CD4-positive, alpha-beta memory T cell (primary cell): ENCODE results near the gene DES. TPM values are rescaled to one million over a fixed set of nuclear protein-coding genes. Genes with fewer than 3 reads are reported as not detected.

ENCODE experiments used
- CTCF ChIA-PET: fragments of 350-600 bp; sonication (Branson Sonifier 250); formaldehyde crosslinking; loops from one replicate; lab custom pipeline; 2021; ENCODE audit warnings: inconsistent platforms; ENCODE audit not compliant: partially characterized antibody; lab: Charles Lee
- POLR2A ChIA-PET: fragments of 350-600 bp; sonication (Branson Sonifier 250); formaldehyde crosslinking; loops from one replicate; lab custom pipeline; 2021; ENCODE audit not compliant: partially characterized antibody; lab: Charles Lee
- DNase-seq, 5 donors: peaks; one replicate each; pipeline versions ENCODE4 v3.0.0 to v3.0.0-alpha.2; 2020 to 2022; ENCODE audit warnings: mixed read lengths in 1 of 5
- H3K27ac ChIP-seq: one replicate; pipeline ENCODE4 v1.7.0; 2013; ENCODE audit warnings: low read depth, low read length
- H3K27me3 ChIP-seq: 2 replicates; pipeline ENCODE4 v1.7.0; 2013; ENCODE audit warnings: mild to moderate bottlenecking, low read length, moderate library complexity; ENCODE audit not compliant: insufficient read depth
- H3K36me3 ChIP-seq: 2 replicates; pipeline ENCODE4 v1.7.0; 2013; ENCODE audit warnings: mild to moderate bottlenecking, low read length, moderate library complexity; ENCODE audit not compliant: insufficient read depth
- H3K4me1 ChIP-seq: 2 replicates; pipeline ENCODE4 v1.7.0; 2013; ENCODE audit warnings: mild to moderate bottlenecking, low read length, moderate library complexity; ENCODE audit not compliant: insufficient read depth
- H3K4me3 ChIP-seq, 2 donors: one replicate each; pipeline ENCODE4 v1.7.0; 2013; ENCODE audit warnings: low read length in 2 of 2, mild to moderate bottlenecking in 1 of 2
- H3K9me3 ChIP-seq, 2 donors: one replicate each; pipeline ENCODE4 v1.7.0; 2013; ENCODE audit warnings: low read length in 2 of 2, control low read depth in 1 of 2; ENCODE audit not compliant: control insufficient read depth in 1 of 2
- H3K27ac Mint-ChIP-seq, 7 donors: one replicate each; pipeline ENCODE4 v1.8.0; 2020 to 2021; ENCODE audit warnings: mixed read lengths in 7 of 7, mild to moderate bottlenecking in 6 of 7, inconsistent platforms in 3 of 7, moderate library complexity in 3 of 7
- H3K27me3 Mint-ChIP-seq, 2 donors: one replicate each; pipeline ENCODE4 v1.8.0; 2020 to 2021; ENCODE audit warnings: mixed read lengths in 2 of 2
- H3K36me3 Mint-ChIP-seq, 2 donors: one replicate each; pipeline ENCODE4 v1.8.0; 2020 to 2021; ENCODE audit warnings: mixed read lengths in 2 of 2, inconsistent platforms in 1 of 2, mild to moderate bottlenecking in 1 of 2
- H3K4me1 Mint-ChIP-seq, 4 donors: one replicate each; pipeline ENCODE4 v1.8.0; 2020 to 2021; ENCODE audit warnings: mixed read lengths in 4 of 4, mild to moderate bottlenecking in 1 of 4
- H3K4me3 Mint-ChIP-seq, 8 donors: one replicate each; pipeline ENCODE4 v1.8.0; 2020 to 2021; ENCODE audit warnings: mixed read lengths in 8 of 8, mild to moderate bottlenecking in 7 of 8, moderate library complexity in 6 of 8, inconsistent platforms in 3 of 8
- H3K9me3 Mint-ChIP-seq, 8 donors: one replicate each; pipeline ENCODE4 v1.8.0; 2020 to 2021; ENCODE audit warnings: mixed read lengths in 8 of 8, mild to moderate bottlenecking in 5 of 8, inconsistent platforms in 3 of 8, moderate library complexity in 1 of 8
- intact Hi-C: fragments of 100-400 bp; cut with micrococcal nuclease; formaldehyde crosslinking; loops from one replicate; pipeline ENCODE4 v1.15.1; 2023
- polyA plus RNA-seq, 2 donors: library from polyadenylated mRNA; unstranded; fragments of 300-500 nt; fragmentation: Illumina TruSeq; gene quantifications; one replicate each; pipeline ENCODE4 v1.2.3, GENCODE V29; 2021
- total RNA-seq, 2 experiments: library from RNA; stranded (reverse); gene quantifications; one replicate each; pipeline ENCODE4 v1.2.3, GENCODE V29; 2021

Gene DES
- total and polyA plus RNA-seq, 4 experiments from 2014 or later: not detected

DNA sequence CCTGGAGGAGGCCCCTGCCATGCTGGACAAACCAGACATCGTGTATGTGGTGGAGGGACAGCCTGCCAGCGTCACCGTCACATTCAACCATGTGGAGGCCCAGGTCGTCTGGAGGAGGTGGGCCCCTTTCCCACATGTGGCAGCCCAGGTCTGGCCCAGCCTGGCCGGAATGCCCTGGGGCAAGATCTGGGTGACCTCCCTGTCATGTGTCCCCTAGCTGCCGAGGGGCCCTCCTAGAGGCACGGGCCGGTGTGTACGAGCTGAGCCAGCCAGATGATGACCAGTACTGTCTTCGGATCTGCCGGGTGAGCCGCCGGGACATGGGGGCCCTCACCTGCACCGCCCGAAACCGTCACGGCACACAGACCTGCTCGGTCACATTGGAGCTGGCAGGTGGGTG is 55.3 kb downstream of the DES start:
- no peaks in the 10 kb centered on the region for H3K27me3 ChIP-seq
- H3K4me1 Mint-ChIP-seq: peaks cover 0 to 6% (median 5%) of the 10 kb centered on the region in 4 donors
- H3K27me3 Mint-ChIP-seq: peaks cover 0 to 12% of the 10 kb centered on the region in 2 donors
- H3K4me3 Mint-ChIP-seq: no peak overlapping the region
- no peaks in the 10 kb centered on the region for H3K36me3 ChIP-seq
- H3K9me3 ChIP-seq: no peaks in the 10 kb centered on the region
- peaks cover 0 to 2% (median 0%) of the 10 kb centered on the region in 8 donors for H3K9me3 Mint-ChIP-seq
- H3K4me3 ChIP-seq: no peak overlapping the region
- H3K4me1 ChIP-seq: no peaks in the 10 kb centered on the region
- peak in 1 of 5 donors; percentile 19 for DNase-seq
- ChIA-PET POLR2A (no interaction called here), CTCF (interaction anchor here (1.2 to 10.5 kb wide), 3 partner anchors 22 to 56 kb away, joined by 3 to 57 read pairs (median 4); a partner anchor contains a TSS)
- H3K36me3 Mint-ChIP-seq: no peaks in the 10 kb centered on the region
- H3K27ac ChIP-seq: no peak overlapping the region
- H3K27ac Mint-ChIP-seq: no peak overlapping the region
- intact Hi-C loops: no loop called here

DNA sequence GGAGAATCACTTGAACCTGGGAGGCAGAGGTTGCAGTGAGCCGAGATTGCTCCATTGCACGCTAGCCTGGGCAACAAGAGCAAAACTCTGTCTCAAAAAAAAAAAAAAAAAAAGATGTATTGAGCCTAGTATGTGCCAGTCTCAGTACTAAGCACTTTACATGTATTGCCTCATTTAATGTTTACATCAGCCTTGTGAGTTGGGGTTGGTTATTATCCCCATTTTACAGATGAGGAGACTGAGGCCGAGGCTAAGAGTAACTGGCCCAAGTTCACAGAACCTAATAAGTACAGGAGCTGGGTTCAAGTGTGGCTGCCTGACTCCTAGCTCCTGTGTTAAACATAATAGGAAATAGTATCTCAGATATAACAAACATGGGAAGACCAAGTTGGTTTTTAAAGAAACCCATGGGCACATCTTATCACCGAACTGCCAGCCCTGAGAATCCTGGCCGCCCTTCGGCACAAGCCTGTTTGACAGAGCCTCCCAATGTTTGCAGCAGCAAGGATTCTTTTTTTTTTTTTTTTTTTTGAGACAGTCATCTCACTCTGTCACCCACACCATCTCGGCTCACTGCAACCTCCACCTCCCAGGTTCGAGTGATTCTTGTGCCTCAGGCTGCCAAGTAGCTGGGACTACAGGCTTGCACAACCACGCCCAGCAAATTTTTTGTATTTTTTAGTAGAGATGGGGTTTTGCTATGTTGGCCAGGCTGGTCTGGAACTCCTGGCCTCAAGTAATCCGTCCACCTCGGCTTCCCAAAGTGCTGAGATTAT is 56.3 kb downstream of the DES start:
- no peaks in the 10 kb centered on the region for H3K36me3 ChIP-seq
- no peak overlapping the region for H3K27ac ChIP-seq
- H3K9me3 ChIP-seq: no peaks in the 10 kb centered on the region
- no peak overlapping the region for H3K4me3 Mint-ChIP-seq
- H3K9me3 Mint-ChIP-seq: peaks cover 0 to 2% (median 0%) of the 10 kb centered on the region in 8 donors
- POLR2A ChIA-PET: no interaction called here
- intact Hi-C loops: no loop called here
- H3K27ac Mint-ChIP-seq: no peak overlapping the region
- peaks cover 0 to 6% (median 5%) of the 10 kb centered on the region in 4 donors for H3K4me1 Mint-ChIP-seq
- no peaks in the 10 kb centered on the region for H3K27me3 ChIP-seq
- CTCF ChIA-PET: interaction anchor here (0.7 to 10.5 kb wide), 5 partner anchors 21 to 130 kb away, joined by 3 to 57 read pairs (median 3); partner anchors contain the start of gene GMPPA
- no peak overlapping the region for H3K4me3 ChIP-seq
- DNase-seq: peak in 1 of 5 donors; percentile 4
- no peaks in the 10 kb centered on the region for H3K4me1 ChIP-seq
- no peaks in the 10 kb centered on the region for H3K36me3 Mint-ChIP-seq
- H3K27me3 Mint-ChIP-seq: peaks cover 0 to 12% of the 10 kb centered on the region in 2 donors

DNA sequence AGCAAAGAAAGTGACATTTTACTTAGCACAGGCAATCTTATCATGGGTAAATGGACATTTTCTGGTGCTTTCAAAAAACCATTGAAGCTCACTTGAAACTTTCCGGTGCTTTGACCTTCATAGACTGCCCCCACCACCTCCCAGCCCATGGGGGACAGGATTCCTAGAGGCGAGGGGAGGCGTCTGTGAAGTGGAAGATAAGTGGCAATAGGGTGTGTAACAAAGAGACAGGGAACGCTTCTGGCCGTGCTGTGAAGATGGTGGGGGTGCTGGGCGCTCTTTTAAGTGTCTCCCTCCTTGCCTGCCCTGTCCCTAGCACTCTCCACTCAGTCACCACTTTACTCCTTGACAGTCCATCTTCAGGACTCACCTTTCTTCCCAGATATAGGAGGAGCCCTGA is 57.1 kb downstream of the DES start:
- no peaks in the 10 kb centered on the region for H3K27me3 ChIP-seq
- H3K9me3 Mint-ChIP-seq: peaks cover 0 to 2% (median 0%) of the 10 kb centered on the region in 8 donors
- peak in 1 of 5 donors; percentile 19 for DNase-seq
- no peaks in the 10 kb centered on the region for H3K9me3 ChIP-seq
- ChIA-PET POLR2A (no interaction called here), CTCF (interaction anchor here (0.7 to 10.5 kb wide), 3 partner anchors 24 to 54 kb away, joined by 3 to 57 read pairs (median 3); partner anchors contain the start of gene GMPPA)
- H3K27me3 Mint-ChIP-seq: peaks cover 0 to 12% of the 10 kb centered on the region in 2 donors
- no peak overlapping the region for H3K27ac Mint-ChIP-seq
- H3K36me3 Mint-ChIP-seq: no peaks in the 10 kb centered on the region
- no peaks in the 10 kb centered on the region for H3K36me3 ChIP-seq
- H3K4me1 Mint-ChIP-seq: peaks cover 0 to 6% (median 5%) of the 10 kb centered on the region in 4 donors
- H3K4me3 Mint-ChIP-seq: no peak overlapping the region
- H3K27ac ChIP-seq: no peak overlapping the region
- H3K4me3 ChIP-seq: no peak overlapping the region
- H3K4me1 ChIP-seq: no peaks in the 10 kb centered on the region
- intact Hi-C loops: no loop called here

DNA sequence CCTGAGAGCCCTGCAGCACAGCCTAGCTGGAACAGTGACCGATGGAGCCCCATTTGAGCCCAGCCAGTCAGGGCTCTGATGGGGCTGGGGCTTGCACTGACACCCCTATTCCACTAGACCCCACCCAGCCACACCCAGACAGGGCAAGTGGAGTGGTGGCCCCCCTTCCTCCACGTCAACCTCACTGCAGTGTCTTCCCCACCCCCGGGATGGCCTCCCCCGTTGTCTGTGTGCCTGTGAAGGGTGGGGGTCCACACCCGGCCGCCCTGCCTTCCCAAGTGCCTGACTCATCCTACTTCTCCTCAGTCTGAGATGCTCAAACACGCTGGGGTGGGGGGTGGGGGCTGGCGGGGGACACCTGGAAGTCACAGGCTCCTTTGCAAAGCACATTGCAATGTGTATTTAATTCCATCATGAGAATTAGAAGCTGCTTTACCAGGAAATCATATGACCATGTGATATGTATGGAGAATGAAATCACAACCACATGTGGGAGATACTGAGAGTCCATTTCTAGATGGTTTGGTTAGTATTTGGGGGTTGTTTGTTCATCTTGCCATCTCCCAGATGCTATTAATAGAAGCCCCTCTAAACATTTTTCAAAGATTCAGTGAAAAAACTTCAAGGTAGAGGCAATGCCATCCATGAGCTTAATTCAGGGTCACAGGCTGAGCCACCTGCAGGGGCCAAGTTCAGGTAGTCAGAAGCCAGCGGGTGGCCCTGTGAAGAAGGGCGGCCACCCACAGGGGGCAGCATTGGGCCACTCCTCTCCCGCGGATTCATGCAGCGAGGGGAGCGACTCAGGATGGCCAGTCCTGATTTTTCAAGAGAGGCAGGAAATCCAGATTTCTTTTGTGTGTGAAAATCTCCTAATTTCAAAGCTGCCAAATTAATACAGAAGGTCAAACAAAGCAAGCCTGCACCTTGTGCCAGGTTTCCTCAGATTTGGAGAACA is 57.8 kb downstream of the DES start:
- Mint-ChIP-seq H3K9me3 (peaks cover 0 to 2% (median 0%) of the 10 kb centered on the region in 8 donors), H3K27ac (no peak overlapping the region), H3K4me1 (peaks cover 0 to 6% (median 5%) of the 10 kb centered on the region in 4 donors), H3K36me3 (no peaks in the 10 kb centered on the region), H3K4me3 (no peak overlapping the region), H3K27me3 (peaks cover 0 to 14% of the 10 kb centered on the region in 2 donors)
- no peaks in the 10 kb centered on the region for H3K9me3 ChIP-seq
- no peak overlapping the region for H3K4me3 ChIP-seq
- H3K27me3 ChIP-seq: no peaks in the 10 kb centered on the region
- ChIA-PET POLR2A (no interaction called here), CTCF (interaction anchor here (0.6 to 10.5 kb wide), 9 partner anchors 20 to 169 kb away, joined by 3 to 57 read pairs (median 3); a partner anchor contains a TSS)
- intact Hi-C loops: loop anchor here (1.0 kb wide), 1 partner anchor 54 kb away; no protein-coding TSS in a partner anchor
- H3K36me3 ChIP-seq: no peaks in the 10 kb centered on the region
- peak in 4 of 5 donors; percentile 35 to 46 (median 40) for DNase-seq
- no peak overlapping the region for H3K27ac ChIP-seq
- H3K4me1 ChIP-seq: no peaks in the 10 kb centered on the region

Other genes with a start within 250 kb of the DES start
- 10 to 100 TPM; 11.8 to 12.1 TPM for gene SLC23A3, start 248.3 kb upstream of the DES start, total RNA-seq
- gene SLC23A3, start 248.3 kb upstream of the DES start, polyA plus RNA-seq: not detected
- 10 to 100 TPM; 79.3 to 83.3 TPM for gene CNPPD1, start 241.5 kb upstream of the DES start, total RNA-seq
- gene CNPPD1, start 241.5 kb upstream of the DES start, polyA plus RNA-seq: 10 to 100 TPM; 76.5 to 82.2 TPM
- gene RETREG2, start 240.1 kb upstream of the DES start, total RNA-seq: 100 to 1,000 TPM; 123 to 128 TPM
- gene RETREG2, start 240.1 kb upstream of the DES start, polyA plus RNA-seq: 10 to 100 TPM; 76.5 to 82.2 TPM
- 10 to 100 TPM; 73.3 to 79.8 TPM for gene ZFAND2B, start 211.6 kb upstream of the DES start, total RNA-seq
- 10 to 100 TPM; 76.3 to 81.5 TPM for gene ZFAND2B, start 211.6 kb upstream of the DES start, polyA plus RNA-seq
- 10 to 100 TPM; 10.7 to 11.1 TPM for gene ABCB6, start 199.4 kb upstream of the DES start, total RNA-seq
- 1 to 10 TPM; 1.4 to 4.3 TPM for gene ABCB6, start 199.4 kb upstream of the DES start, polyA plus RNA-seq
- gene ATG9A, start 188.7 kb upstream of the DES start, total RNA-seq: 10 to 100 TPM; 48.7 to 53.0 TPM
- 10 to 100 TPM; 10.3 to 27.8 TPM for gene ATG9A, start 188.7 kb upstream of the DES start, polyA plus RNA-seq
- gene ANKZF1, start 188.6 kb upstream of the DES start, total RNA-seq: 100 to 1,000 TPM; 244 to 260 TPM
- gene ANKZF1, start 188.6 kb upstream of the DES start, polyA plus RNA-seq: 10 to 100 TPM; 22.1 to 49.5 TPM
- gene GLB1L, start 172.9 kb upstream of the DES start, total RNA-seq: 1 to 10 TPM; 1.5 to 2.5 TPM
- gene GLB1L, start 172.9 kb upstream of the DES start, polyA plus RNA-seq: under 1 TPM; 0.26 to 0.68 TPM
- gene STK16, start 172.9 kb upstream of the DES start, total RNA-seq: 10 to 100 TPM; 19.3 to 21.1 TPM
- 10 to 100 TPM; 15.3 to 15.4 TPM for gene STK16, start 172.9 kb upstream of the DES start, polyA plus RNA-seq
- gene TUBA4B, start 165.1 kb upstream of the DES start, total RNA-seq: not detected
- not detected for gene TUBA4B, start 165.1 kb upstream of the DES start, polyA plus RNA-seq
- 100 to 1,000 TPM; 242 to 259 TPM for gene TUBA4A, start 164.5 kb upstream of the DES start, total RNA-seq
- gene TUBA4A, start 164.5 kb upstream of the DES start, polyA plus RNA-seq: 100 to 1,000 TPM; 157 to 268 TPM
- 100 to 1,000 TPM; 110 to 117 TPM for gene DNAJB2, start 139.0 kb upstream of the DES start, total RNA-seq
- 1 to 10 TPM; 4.1 to 6.8 TPM for gene DNAJB2, start 139.0 kb upstream of the DES start, polyA plus RNA-seq
- not detected for gene PTPRN, start 109.0 kb upstream of the DES start, total RNA-seq
- under 1 TPM in 1 of 2 donors, not detected in 1; 0.31 TPM for gene PTPRN, start 109.0 kb upstream of the DES start, polyA plus RNA-seq
- gene RESP18, start 85.6 kb upstream of the DES start, total RNA-seq: not detected
- not detected for gene RESP18, start 85.6 kb upstream of the DES start, polyA plus RNA-seq
- 10 to 100 TPM; 70.4 to 75.9 TPM for gene DNPEP, start 30.5 kb upstream of the DES start, total RNA-seq
- 10 to 100 TPM; 57.8 to 73.3 TPM for gene DNPEP, start 30.5 kb upstream of the DES start, polyA plus RNA-seq
- 1 to 10 TPM; 8.8 to 9.0 TPM for gene SPEG, start 16.5 kb downstream of the DES start, total RNA-seq
- gene SPEG, start 16.5 kb downstream of the DES start, polyA plus RNA-seq: under 1 TPM; 0.15 to 0.20 TPM
- 10 to 100 TPM; 45.2 to 48.3 TPM for gene GMPPA, start 80.5 kb downstream of the DES start, total RNA-seq
- gene GMPPA, start 80.5 kb downstream of the DES start, polyA plus RNA-seq: 10 to 100 TPM; 30.4 to 31.0 TPM
- under 1 TPM; 0.09 to 0.22 TPM for gene ASIC4, start 96.1 kb downstream of the DES start, total RNA-seq
- gene ASIC4, start 96.1 kb downstream of the DES start, polyA plus RNA-seq: not detected
- gene CHPF, start 125.4 kb downstream of the DES start, total RNA-seq: 1 to 10 TPM; 7.7 to 8.5 TPM
- gene CHPF, start 125.4 kb downstream of the DES start, polyA plus RNA-seq: 1 to 10 TPM; 7.5 to 8.1 TPM
- under 1 TPM; 0.67 to 0.76 TPM for gene TMEM198, start 125.7 kb downstream of the DES start, total RNA-seq
- not detected for gene TMEM198, start 125.7 kb downstream of the DES start, polyA plus RNA-seq
- gene OBSL1, start 153.2 kb downstream of the DES start, total RNA-seq: under 1 TPM in 1 of 2 experiments, not detected in 1; 0.09 TPM
- not detected for gene OBSL1, start 153.2 kb downstream of the DES start, polyA plus RNA-seq
- gene INHA, start 153.9 kb downstream of the DES start, total RNA-seq: not detected
- gene INHA, start 153.9 kb downstream of the DES start, polyA plus RNA-seq: not detected
- gene STK11IP, start 179.5 kb downstream of the DES start, total RNA-seq: 10 to 100 TPM; 48.7 to 50.2 TPM
- 1 to 10 TPM; 8.3 to 9.8 TPM for gene STK11IP, start 179.5 kb downstream of the DES start, polyA plus RNA-seq
- not detected for gene SLC4A3, start 209.3 kb downstream of the DES start, total RNA-seq
- not detected for gene SLC4A3, start 209.3 kb downstream of the DES start, polyA plus RNA-seq